HepG2 (cell line): Measurements from ENCODE around the gene KLRF2. TPM values are rescaled to one million over a fixed set of nuclear protein-coding genes. Genes with fewer than 3 reads are reported as not detected.
A peak's percentile ranks its signal among the peaks of the same experiment; 100 is the strongest.

Source experiments
- ATAC-seq: fragments of 200-7000 bp; cut with Tn5 transposase; 3 replicates; pipeline ENCODE4 v1.9.1; 2020; ENCODE audit warnings: mild to moderate bottlenecking, moderate library complexity
- BruUV-seq: library from RNA; stranded (reverse); fragments of 400-500 nt; replicated peaks from 2 replicates; lab custom pipeline; 2021; lab: Mats Ljungman, UMichigan
- CTCF ChIA-PET: fragments of 300-600 bp; formaldehyde crosslinking; extraction: SDS; loops from one replicate; lab custom pipeline; 2021; ENCODE audit warnings: low total read pairs, inconsistent platforms, low intra/inter-chr PET ratio; lab: Yijun Ruan, JAX
- POLR2A ChIA-PET: fragments of 350-600 bp; sonication (Branson Sonifier 250); formaldehyde crosslinking; loops from one replicate; lab custom pipeline; 2020; ENCODE audit warnings: antibody characterized with exemption, inconsistent platforms; lab: Yijun Ruan, JAX
- DNase-seq: peaks from one replicate; pipeline ENCODE4 v3.0.0-alpha.2; 2015; ENCODE audit warnings: low spot score
- FAIRE-seq: peaks from 3 replicates; lab custom pipeline; 2011; peaks lifted over from hg19 to GRCh38; lab: Jason Lieb, UNC
- H2AFZ ChIP-seq: one replicate; pipeline ENCODE4 v1.6.1; 2011; ENCODE audit warnings: low read length, inconsistent platforms
- H3K27ac ChIP-seq: fragments of 300-600 bp; 3 replicates; pipeline ENCODE4 v1.8.0; 2011; ENCODE audit warnings: mixed run types, mild to moderate bottlenecking, mixed read lengths, low read length, inconsistent platforms; ENCODE audit not compliant: insufficient read depth; ENCODE audit errors: extremely low read length
- H3K27me3 ChIP-seq, 2 experiments: fragments of 200-600 bp in 1 of 2; 2 replicates in 1 of 2; 3 replicates in 1 of 2; pipeline versions ENCODE4 v1.6.0 to v1.8.0; 2011; ENCODE audit warnings: low read length in 2 of 2, mild to moderate bottlenecking in 2 of 2, moderate library complexity in 2 of 2, inconsistent platforms in 1 of 2; ENCODE audit not compliant: insufficient read depth in 2 of 2, control insufficient read depth in 1 of 2
- H3K36me3 ChIP-seq, 2 experiments: fragments of 200-600 bp in 1 of 2; replicated peaks in 1 of 2; 2 replicates in 1 of 2; 3 replicates in 1 of 2; pipeline versions ENCODE4 v1.5.1 to v1.8.0; 2011; ENCODE audit warnings: low read length in 2 of 2, inconsistent platforms in 1 of 2; ENCODE audit not compliant: insufficient read depth in 2 of 2, control insufficient read depth in 1 of 2
- H3K4me1 ChIP-seq: 2 replicates; pipeline ENCODE4 v1.5.1; 2012; ENCODE audit warnings: low read length, inconsistent platforms; ENCODE audit not compliant: insufficient read depth
- H3K4me2 ChIP-seq: 2 replicates; pipeline ENCODE4 v1.6.0; 2011; ENCODE audit warnings: low read depth, low read length, inconsistent platforms
- H3K4me3 ChIP-seq, 3 experiments: fragments of 200-600 bp in 1 of 3; sonication (generic), shearing (Covaris generic) in 1 of 3; replicated peaks in 1 of 3; 2 replicates each; pipeline ENCODE4 v1.5.1; 2011 to 2016; ENCODE audit warnings: low read length in 3 of 3, inconsistent platforms in 2 of 3, low read depth in 2 of 3, mild to moderate bottlenecking in 2 of 3, control low read depth in 1 of 3, mixed read lengths in 1 of 3; ENCODE audit not compliant: insufficient read depth in 1 of 3
- H3K79me2 ChIP-seq: one replicate; pipeline ENCODE4 v1.6.1; 2011; ENCODE audit warnings: low read length, inconsistent platforms; ENCODE audit not compliant: insufficient read depth
- H3K9ac ChIP-seq: 2 replicates; pipeline ENCODE4 v1.6.0; 2011; ENCODE audit warnings: mild to moderate bottlenecking, low read depth, low read length, inconsistent platforms; ENCODE audit not compliant: insufficient read depth
- H3K9me3 ChIP-seq: 2 replicates; pipeline ENCODE4 v1.5.1; 2012; ENCODE audit warnings: mild to moderate bottlenecking, low read length
- H4K20me1 ChIP-seq: 2 replicates; pipeline ENCODE4 v1.6.0; 2011; ENCODE audit warnings: inconsistent platforms, mild to moderate bottlenecking, low read length, moderate library complexity; ENCODE audit not compliant: insufficient read depth
- AHR ChIP-seq: IDR thresholded peaks from 2 replicates; pipeline ENCODE4 v1.6.1; 2018; ENCODE audit warnings: missing genetic modification reagents, missing compliant biosample characterization
- CREB1 ChIP-seq, 2 experiments: fragments of 450-650 bp in 1 of 2; IDR thresholded peaks; 2 replicates each; pipeline ENCODE4 v1.6.1; 2016 to 2017; ENCODE audit warnings: control low read depth in 1 of 2, mild to moderate bottlenecking in 1 of 2, missing compliant biosample characterization in 1 of 2, missing genetic modification characterization in 1 of 2
- HOXD1 ChIP-seq: sonication (generic); formaldehyde crosslinking; IDR thresholded peaks from 2 replicates; pipeline ENCODE4 v1.5.0; 2020; ENCODE audit warnings: missing genetic modification reagents
- ZFP1 ChIP-seq: IDR thresholded peaks from 2 replicates; pipeline ENCODE4 v1.6.1; 2016
- WGBS: methylation state at CpG from one replicate; pipeline ENCODE4 v1.1.6; 2017; ENCODE audit warnings: low lambda C conversion rate; 5-methylcytosine and 5-hydroxymethylcytosine counted together
- in situ Hi-C: cut with HindIII; loops from 2 replicates; pipeline ENCODE4 v1.10.0; 2017; ENCODE audit warnings: low pct_unique_long_range_greater_than_20kb; ENCODE audit not compliant: extremely low pct_ligation_motif_present
- intact Hi-C: fragments of 100-400 bp; cut with micrococcal nuclease; formaldehyde crosslinking; loops from one replicate; pipeline ENCODE4 v1.10.0; 2022; ENCODE audit not compliant: unreplicated experiment
- polyA plus RNA-seq, 8 experiments: library from polyadenylated mRNA; depleted of rRNA in 3 of 8; stranded (reverse) in 7 of 8; unstranded in 1 of 8; fragments of >200 nt; fragmentation: Illumina TruSeq in 4 of 8; extraction: Trizol in 4 of 8; gene quantifications; 2 replicates each; pipeline versions ENCODE4 v1.2.1 to v1.2.3, GENCODE V29; 2011 to 2016; ENCODE audit warnings: low read depth in 4 of 8, missing spikeins in 1 of 8, mixed read lengths in 1 of 8; ENCODE audit not compliant: insufficient read depth in 1 of 8
- total RNA-seq, 5 experiments: library from RNA; depleted of rRNA; stranded (reverse); fragments of >200 nt; fragmentation: Illumina TruSeq; extraction: Trizol; gene quantifications; 2 replicates each; pipeline ENCODE4 v1.2.3, GENCODE V29; 2016; ENCODE audit warnings: low read depth in 1 of 5
- TF ChIP-seq, protein P1 (sequence below): sonication (generic); formaldehyde crosslinking; IDR thresholded peaks from 2 replicates; pipeline ENCODE4 v1.8.1; 2023; ENCODE audit warnings: mild to moderate bottlenecking, missing genetic modification reagents

KLRF2 gene
- total and polyA plus RNA-seq, 2 of the 13 experiments (the other 11 are each of a cell fraction or from before 2014, with no cell fraction given): not detected

DNA sequence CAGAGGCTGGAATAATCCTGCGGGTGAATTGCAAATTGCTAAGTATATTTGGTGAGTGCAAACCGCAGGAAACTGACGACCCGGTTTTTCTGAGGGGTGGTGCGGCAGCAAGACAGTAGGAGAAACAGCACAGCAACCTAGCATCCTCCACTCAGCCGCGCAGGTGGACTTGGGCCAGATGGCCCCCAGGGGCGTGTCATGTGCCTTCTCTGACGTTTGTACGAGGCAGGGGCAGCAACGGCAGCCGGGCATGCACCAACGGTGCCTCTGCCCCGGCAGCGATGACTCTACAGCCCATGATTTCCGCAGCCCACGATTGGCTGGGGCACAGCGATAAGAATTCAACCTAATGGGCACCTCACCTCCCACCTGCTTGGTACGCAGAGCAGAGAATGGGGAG, 62.0 kb downstream of the KLRF2 start (continued):
- TF ChIP-seq ZFP1 (CRISPR knock-in tag) (no peak), AHR (CRISPR knock-in tag) (no peak)

DNA sequence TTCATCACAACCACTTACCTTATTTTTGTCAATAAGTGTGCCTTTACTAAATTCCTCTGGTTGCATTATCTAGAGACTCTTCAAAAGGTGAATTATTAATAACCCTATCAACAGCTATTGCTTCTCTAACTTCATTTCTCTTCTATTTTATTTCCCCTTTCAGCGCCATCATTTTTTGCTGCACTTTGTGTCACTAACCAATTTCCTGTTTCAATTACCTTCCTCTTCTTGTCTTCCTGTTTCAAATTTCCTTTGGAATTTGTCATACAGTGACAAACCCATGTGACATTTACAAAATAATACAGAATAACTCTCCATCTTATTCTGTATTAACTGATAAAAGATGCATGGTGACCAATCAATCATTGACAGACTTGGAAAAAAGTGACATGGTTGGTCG, 63.1 kb downstream of the KLRF2 start:
- H3K4me1 ChIP-seq: no peaks in the 10 kb centered on the region
- no peak for TF ChIP-seq HOXD1
- TF ChIP-seq, protein P1, sequence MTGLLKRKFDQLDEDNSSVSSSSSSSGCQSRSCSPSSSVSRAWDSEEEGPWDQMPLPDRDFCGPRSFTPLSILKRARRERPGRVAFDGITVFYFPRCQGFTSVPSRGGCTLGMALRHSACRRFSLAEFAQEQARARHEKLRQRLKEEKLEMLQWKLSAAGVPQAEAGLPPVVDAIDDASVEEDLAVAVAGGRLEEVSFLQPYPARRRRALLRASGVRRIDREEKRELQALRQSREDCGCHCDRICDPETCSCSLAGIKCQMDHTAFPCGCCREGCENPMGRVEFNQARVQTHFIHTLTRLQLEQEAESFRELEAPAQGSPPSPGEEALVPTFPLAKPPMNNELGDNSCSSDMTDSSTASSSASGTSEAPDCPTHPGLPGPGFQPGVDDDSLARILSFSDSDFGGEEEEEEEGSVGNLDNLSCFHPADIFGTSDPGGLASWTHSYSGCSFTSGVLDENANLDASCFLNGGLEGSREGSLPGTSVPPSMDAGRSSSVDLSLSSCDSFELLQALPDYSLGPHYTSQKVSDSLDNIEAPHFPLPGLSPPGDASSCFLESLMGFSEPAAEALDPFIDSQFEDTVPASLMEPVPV (CRISPR knock-in tag): no peak
- 0 out of 2 replicates have a peak, but pooled peaks have one; percentile 11 for TF ChIP-seq CREB1 (IDR thresholded peaks at IDR 0.05)
- TF ChIP-seq CREB1 (CRISPR knock-in tag; IDR thresholded peaks at IDR 0.05): no peak
- in situ Hi-C loops: no loop called here
- H3K27ac ChIP-seq: no peak overlapping the region
- ATAC-seq (no peak), FAIRE-seq (no peak), DNase-seq (no peak)
- H3K9ac ChIP-seq: no peak overlapping the region
- H3K27me3 ChIP-seq: peaks cover 0 to 4% of the 10 kb centered on the region in 2 experiments; a peak in 1 of 5 replicates
- 31% methylated on average over 2 of the region's 2 CpGs for WGBS
- no peak overlapping the region for H2AFZ ChIP-seq
- no peaks in the 10 kb centered on the region for H4K20me1 ChIP-seq
- ChIA-PET CTCF (no interaction called here), POLR2A (no interaction called here)
- H3K36me3 ChIP-seq: no peaks in the 10 kb centered on the region
- no peaks in the 10 kb centered on the region for H3K79me2 ChIP-seq
- no peaks in the 10 kb centered on the region for H3K9me3 ChIP-seq
- no peak overlapping the region for H3K4me2 ChIP-seq
- intact Hi-C loops: no loop called here
- H3K4me3 ChIP-seq: no peak overlapping the region
- no TSS peak for BruUV-seq

Other genes starting within 250 kb of the KLRF2 start
- gene CLEC2D, start 211.8 kb upstream of the KLRF2 start, total RNA-seq (2016; rRNA removed; fragmentation: Illumina TruSeq; extraction: Trizol): 0.69 and 2.5 TPM in 2 replicates
- gene CLEC2D, start 211.8 kb upstream of the KLRF2 start, polyA plus RNA-seq (2011; rRNA removed): 7.7 and 8.6 TPM in 2 replicates
- not detected in 2 replicates for gene CLECL1, start 148.4 kb upstream of the KLRF2 start, total RNA-seq (2016; rRNA removed; fragmentation: Illumina TruSeq; extraction: Trizol)
- gene CLECL1, start 148.4 kb upstream of the KLRF2 start, polyA plus RNA-seq (2011; rRNA removed): not detected in 2 replicates
- gene CD69, start 120.6 kb upstream of the KLRF2 start, total RNA-seq (2016; rRNA removed; fragmentation: Illumina TruSeq; extraction: Trizol): not detected in 2 replicates
- not detected in 2 replicates for gene CD69, start 120.6 kb upstream of the KLRF2 start, polyA plus RNA-seq (2011; rRNA removed)
- not detected in 2 replicates for gene KLRF1, start 54.0 kb upstream of the KLRF2 start, total RNA-seq (2016; rRNA removed; fragmentation: Illumina TruSeq; extraction: Trizol)
- not detected in 2 replicates for gene KLRF1, start 54.0 kb upstream of the KLRF2 start, polyA plus RNA-seq (2011; rRNA removed)
- not detected in 2 replicates for gene CLEC2B, start 12.1 kb upstream of the KLRF2 start, total RNA-seq (2016; rRNA removed; fragmentation: Illumina TruSeq; extraction: Trizol)
- gene CLEC2B, start 12.1 kb upstream of the KLRF2 start, polyA plus RNA-seq (2011; rRNA removed): not detected in 2 replicates
- gene CLEC2A, start 50.9 kb downstream of the KLRF2 start, total RNA-seq (2016; rRNA removed; fragmentation: Illumina TruSeq; extraction: Trizol): not detected in 2 replicates
- not detected in 2 replicates for gene CLEC2A, start 50.9 kb downstream of the KLRF2 start, polyA plus RNA-seq (2011; rRNA removed)
- gene CLEC12A, start 89.9 kb downstream of the KLRF2 start, total RNA-seq (2016; rRNA removed; fragmentation: Illumina TruSeq; extraction: Trizol): not detected in 2 replicates
- not detected in 2 replicates for gene CLEC12A, start 89.9 kb downstream of the KLRF2 start, polyA plus RNA-seq (2011; rRNA removed)
- gene CLEC1B, start 117.6 kb downstream of the KLRF2 start, total RNA-seq (2016; rRNA removed; fragmentation: Illumina TruSeq; extraction: Trizol): not detected in 2 replicates
- gene CLEC1B, start 117.6 kb downstream of the KLRF2 start, polyA plus RNA-seq (2011; rRNA removed): not detected in 2 replicates
- not detected in 2 replicates for gene CLEC12B, start 129.1 kb downstream of the KLRF2 start, total RNA-seq (2016; rRNA removed; fragmentation: Illumina TruSeq; extraction: Trizol)
- not detected in 2 replicates for gene CLEC12B, start 129.1 kb downstream of the KLRF2 start, polyA plus RNA-seq (2011; rRNA removed)
- gene CLEC9A, start 149.2 kb downstream of the KLRF2 start, total RNA-seq (2016; rRNA removed; fragmentation: Illumina TruSeq; extraction: Trizol): not detected in 2 replicates
- gene CLEC9A, start 149.2 kb downstream of the KLRF2 start, polyA plus RNA-seq (2011; rRNA removed): not detected in 2 replicates
- gene CLEC1A, start 217.5 kb downstream of the KLRF2 start, total RNA-seq (2016; rRNA removed; fragmentation: Illumina TruSeq; extraction: Trizol): not detected in 2 replicates
- not detected in 2 replicates for gene CLEC1A, start 217.5 kb downstream of the KLRF2 start, polyA plus RNA-seq (2011; rRNA removed)
- not detected in 2 replicates for gene CLEC7A, start 248.7 kb downstream of the KLRF2 start, total RNA-seq (2016; rRNA removed; fragmentation: Illumina TruSeq; extraction: Trizol)
- not detected in 2 replicates for gene CLEC7A, start 248.7 kb downstream of the KLRF2 start, polyA plus RNA-seq (2011; rRNA removed)